Activated CD8-positive, alpha-beta memory T cell treated with anti-CD3 and anti-CD28 coated beads for 24 hours (primary cell): Measurements from ENCODE around the gene CYP4F11.
"Not testable (repeated sequence)": the region's sequence is repeated elsewhere in the genome, so short reads cannot be mapped to it uniquely, and the experiment has no call there.

ENCODE experiments used
- DNase-seq: peaks from one replicate; pipeline ENCODE4 v3.0.0-alpha.2; 2020

The CYP4F11 gene, protein sequence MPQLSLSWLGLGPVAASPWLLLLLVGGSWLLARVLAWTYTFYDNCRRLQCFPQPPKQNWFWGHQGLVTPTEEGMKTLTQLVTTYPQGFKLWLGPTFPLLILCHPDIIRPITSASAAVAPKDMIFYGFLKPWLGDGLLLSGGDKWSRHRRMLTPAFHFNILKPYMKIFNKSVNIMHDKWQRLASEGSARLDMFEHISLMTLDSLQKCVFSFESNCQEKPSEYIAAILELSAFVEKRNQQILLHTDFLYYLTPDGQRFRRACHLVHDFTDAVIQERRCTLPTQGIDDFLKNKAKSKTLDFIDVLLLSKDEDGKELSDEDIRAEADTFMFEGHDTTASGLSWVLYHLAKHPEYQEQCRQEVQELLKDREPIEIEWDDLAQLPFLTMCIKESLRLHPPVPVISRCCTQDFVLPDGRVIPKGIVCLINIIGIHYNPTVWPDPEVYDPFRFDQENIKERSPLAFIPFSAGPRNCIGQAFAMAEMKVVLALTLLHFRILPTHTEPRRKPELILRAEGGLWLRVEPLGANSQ

DNA sequence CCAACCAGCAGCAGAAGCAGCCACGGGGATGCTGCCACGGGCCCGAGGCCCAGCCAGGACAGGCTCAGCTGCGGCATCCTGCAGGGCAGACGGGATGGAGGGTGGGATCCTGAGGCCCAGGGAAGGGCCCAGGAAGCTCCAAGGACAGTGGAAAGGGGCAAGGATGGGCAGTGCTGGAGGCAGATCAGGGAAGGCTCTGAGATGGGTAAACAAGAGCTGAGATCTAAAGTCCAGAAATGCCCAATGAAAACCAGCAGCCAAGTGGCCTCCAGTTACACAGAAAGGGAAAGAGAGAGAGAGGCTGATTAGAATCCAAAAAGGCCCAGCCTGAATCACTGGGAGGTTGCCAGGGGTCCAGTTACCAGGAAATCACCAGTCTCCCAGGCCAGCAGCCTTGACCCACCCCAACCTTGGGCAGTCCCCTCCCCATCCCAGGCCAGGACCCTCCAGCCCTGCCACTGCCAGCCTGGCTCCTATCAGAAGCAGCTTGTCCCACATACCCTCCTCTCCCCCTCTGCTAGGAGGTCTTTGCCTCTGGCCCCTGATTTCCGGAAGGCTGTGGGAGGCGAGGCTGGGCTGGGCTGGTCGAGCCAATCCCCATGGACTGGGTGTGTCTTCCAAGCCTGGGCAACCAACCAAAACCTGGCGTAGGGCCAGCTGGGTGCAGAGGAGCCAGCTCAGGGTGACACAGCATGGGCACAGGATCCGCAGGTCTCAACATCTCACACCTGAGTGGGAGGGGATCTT, at the start of gene CYP4F11:
CYP4F11 (minus strand) TSS at position 198 of the 747 bp plus-strand sequence; CDS start at position 77, 121 bp downstream.
- DNase-seq, result no peak

DNA sequence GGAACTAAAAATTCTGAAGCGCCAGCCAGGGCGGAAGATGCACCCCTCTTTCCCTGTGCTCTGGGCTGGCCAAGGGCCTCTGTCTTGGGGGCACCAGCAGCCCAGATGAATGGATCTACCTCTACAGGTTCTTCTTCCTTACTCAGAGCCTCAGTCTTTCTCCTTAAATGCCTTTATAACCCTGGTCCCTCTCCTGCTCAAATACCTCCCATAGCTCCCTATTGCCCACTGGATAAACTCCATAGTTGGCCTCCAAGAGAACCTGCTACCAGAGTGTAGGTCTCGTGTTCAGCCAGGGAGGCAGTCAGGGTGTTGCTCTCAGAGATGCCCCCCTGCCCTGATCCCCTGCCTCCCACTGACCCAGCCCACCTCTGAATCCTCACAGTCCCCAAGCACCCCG, 45.0 kb upstream of the CYP4F11 start:
- no peak for DNase-seq

DNA sequence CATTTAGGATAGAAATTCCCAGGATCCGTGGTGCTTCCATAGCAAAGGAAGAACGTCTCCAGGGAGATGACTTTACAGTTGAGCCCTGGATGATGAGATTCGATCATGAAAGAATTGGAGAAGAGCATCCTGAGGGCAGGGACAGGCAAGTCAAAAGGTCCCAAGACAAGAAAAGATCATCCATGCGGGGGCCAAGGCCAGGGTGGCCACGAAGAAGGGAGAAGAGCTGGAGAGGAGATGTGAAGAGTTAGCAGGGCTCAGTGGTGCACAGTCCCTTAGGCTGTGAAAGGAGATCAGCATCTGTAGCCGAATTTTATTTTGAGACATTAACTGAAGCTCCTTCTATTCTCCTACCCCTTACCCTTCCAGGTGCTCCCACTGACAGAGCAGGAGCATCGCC, 43.4 kb upstream of the CYP4F11 start:
- DNase-seq, result no peak

DNA sequence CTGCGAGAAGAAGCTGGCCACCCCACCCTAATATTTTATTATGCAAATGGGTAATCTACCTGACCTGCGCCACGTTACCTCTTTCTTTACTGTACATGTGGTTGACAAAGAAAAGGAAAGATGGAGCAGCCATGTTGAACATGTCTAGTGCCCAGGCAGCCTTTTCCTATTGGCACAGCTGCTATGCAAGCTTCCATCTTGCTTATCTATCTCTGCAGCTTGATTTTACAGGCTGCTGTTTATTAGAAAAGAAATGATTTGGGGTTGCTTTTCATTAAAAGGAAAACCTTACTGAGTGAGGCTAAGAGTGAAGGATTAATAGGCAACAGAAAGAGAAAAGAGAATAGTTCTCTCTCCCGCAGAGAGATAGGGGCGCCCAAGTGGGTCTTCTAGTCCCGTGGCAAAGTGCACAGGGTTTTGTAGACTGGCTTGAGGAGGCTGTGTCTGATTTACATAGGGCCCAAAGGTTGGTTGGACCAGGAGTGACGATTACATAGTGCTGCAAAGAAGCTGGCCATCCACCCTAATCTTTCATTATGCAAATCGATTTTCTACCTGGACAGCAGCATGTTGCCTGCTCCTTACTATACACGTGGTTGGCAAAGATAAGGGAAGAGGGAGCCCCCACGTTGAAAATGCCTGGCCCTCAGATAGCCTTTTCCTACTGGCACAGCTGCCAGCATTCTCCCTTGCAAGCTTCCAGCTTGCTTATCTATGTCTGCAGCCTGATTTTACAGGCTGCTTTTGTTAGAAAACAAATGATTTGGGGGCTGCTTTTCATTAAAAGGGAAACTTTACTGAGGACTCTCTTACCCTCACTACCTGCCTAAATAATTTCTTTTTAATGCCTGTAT, 42.7 kb upstream of the CYP4F11 start:
- DNase-seq, result no peak

DNA sequence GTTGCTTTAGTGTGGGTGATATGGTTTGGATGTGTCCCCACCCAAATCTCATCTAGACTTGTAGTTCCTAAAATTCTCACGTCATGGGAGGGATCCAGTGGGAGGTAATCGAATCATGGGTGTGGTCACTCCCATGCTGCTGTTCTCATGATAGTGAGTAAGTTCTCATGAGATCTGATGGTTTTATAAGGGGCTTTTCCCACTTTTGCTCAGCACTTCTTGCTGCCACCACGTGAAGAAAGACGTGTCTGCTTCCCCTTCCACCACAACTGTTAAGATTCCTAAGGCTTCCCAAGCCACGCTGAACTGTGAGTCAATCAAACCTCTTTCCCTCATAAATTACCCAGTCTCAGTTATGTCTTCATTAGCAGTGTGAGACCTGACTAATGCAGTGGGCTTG, 40.5 kb upstream of the CYP4F11 start:
- no peak for DNase-seq

DNA sequence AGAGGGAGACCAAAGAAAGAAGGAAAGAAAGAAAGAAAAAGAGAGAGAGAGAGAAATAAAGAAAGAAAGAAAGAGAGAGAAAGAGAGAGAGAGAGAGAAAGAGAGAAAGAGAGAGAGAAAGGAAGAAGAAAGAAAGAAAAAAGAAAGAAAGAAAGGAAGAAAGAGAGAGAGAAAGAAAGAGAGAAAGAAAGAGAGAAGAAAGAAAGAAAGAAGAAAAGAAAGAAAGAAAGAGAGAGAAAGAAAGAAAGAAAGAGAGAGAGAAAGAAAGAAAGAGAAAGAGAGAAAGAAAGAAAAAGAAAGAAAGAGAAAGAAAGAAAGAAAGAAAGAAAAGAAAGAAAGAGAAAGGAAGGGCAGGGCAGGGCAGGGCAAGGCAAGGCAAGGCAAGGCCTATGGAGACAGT, 37.7 kb upstream of the CYP4F11 start:
- not testable (repeated sequence) for DNase-seq

DNA sequence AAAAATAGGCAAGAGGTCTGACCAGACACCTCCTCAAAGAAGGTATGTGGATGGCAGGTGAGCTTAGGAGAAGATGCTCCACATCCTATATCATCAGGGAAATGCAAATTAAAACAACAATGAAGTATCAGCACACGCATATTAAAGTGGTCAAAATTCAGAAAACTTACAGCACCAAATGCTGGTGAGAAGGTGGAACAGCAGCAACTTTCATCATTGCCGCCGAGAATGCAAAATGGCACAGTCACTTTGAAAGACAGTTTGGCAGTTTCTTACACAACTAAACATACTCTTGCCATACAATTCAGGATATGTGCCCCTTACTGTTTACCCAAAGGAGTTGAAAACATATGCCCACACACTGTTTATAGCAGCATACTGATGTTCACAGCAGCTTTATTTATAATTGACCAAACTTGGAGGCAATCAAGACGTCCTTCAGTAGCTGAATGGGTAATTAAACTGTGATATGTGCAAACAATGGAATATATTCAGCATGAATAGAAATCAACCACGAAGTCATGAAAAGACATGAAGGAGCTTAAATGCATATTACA, 37.0 kb upstream of the CYP4F11 start:
- no peak for DNase-seq

DNA sequence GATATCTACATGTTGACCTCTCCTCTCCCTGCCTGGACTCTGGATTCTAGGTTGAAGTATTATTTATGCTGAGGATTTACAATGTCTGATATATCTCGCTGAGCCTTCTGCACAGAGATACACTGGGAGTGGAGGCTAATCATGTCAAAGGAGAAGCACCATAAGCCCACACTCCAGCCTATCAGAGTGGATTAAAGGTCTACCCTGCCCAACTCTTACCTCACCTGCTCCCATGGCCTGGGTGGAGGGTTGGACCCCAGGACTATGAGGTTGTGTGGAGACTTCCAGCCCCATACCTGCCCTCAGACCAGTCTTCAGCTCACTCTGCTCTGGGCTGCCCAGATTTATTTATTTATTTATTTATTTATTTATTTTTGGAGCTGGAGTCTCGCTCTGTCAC, 29.9 kb upstream of the CYP4F11 start:
- DNase-seq, result no peak

DNA sequence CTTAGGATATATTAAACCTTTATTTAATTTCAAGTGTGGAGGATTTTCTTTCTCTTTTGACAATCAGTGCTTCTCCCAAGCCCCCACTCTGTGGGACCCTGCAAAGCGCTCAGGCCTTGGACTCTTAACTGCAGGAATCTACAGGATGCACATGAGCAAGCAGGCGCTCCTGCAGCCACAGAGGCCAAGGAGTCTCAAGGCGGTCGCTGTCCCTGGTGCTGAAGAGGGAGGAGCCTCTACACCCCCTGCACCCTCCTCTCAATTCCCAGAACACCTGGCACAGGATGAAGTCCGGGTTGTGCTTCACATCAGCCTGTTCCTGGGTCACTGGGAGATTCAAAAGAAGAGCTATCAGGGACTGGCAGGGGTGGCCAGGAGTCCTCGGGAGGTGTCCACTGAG, 28.0 kb upstream of the CYP4F11 start:
- no peak for DNase-seq

DNA sequence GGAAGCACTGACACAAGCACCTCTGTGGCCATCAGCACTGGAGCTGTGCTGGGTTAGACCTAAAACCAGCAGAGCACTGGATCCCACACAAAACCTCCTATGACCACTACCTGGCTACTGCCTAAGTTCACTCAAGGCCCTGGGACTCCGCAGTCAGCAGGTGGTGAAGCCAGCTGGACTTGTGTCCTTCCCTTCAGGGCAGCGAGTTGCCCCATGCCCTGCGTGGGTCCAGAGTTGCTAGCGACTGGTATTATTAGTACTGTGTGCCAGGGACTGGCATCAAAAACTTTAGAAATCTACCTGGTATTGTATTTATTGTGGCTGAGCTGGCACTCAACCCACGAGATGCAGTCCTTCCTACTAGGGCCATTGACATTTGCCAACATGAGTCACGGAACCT, 20.5 kb upstream of the CYP4F11 start:
- DNase-seq, result no peak

DNA sequence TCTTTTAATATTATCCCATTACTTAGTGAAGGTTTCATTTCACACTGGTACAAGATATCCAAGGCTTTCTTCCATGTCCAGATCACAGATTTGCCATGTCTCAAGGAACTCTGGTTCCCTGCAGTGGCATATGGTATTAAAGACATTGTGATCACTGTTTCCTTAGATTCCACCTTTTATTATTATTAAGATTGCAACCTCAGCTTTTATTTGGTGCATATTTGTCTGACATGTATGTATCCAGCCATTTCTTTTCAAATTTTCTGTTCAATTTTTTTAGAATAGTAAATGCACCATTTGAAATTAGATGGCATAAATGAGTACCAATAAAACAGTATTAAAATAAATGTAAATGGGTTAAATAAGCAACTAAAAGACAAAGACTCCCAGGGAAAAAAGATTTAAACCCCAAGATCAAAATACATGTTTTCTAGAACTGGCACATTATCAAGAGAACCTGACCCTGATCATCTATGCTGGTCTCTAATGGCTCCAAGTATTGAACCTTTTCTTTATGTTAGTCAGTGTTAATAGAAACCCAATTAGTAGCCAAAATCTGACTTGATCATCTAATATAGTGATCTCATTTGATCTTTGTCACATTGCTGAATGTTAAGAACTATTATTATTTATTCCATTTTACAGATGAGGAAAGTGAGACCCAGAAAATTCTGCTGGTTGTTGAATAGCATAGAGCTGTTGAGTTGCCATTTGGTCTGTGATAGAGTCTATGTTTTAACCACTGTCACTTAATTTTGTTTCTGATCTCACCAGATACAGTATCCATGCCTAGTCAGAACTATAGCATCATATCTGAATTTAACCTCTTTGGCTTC, 14.1 kb upstream of the CYP4F11 start, which contains the start of gene OR10H4:
OR10H4 (plus strand) TSS at position 786 of the 836 bp plus-strand sequence; CDS start at position 786, 0 bp downstream.
- DNase-seq, result no peak

DNA sequence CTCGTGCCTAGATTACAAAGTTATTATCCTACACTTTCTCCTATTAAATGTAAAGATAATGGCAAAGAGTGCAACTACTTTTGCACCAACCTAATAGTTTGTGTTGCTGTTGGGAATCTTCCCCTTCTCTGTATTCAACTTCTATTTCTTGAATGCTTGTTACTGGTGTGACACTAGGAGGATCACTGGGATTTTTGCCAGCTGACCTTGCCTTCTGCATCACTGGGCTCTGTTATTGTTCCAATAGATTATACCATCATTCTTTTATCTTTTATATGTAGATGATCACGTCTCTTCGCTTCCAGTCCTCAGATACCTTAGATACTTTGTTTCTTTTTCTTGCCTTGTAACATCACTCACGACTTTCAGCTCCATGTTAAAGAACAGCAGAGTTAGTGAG, 11.0 kb upstream of the CYP4F11 start:
- no peak for DNase-seq

DNA sequence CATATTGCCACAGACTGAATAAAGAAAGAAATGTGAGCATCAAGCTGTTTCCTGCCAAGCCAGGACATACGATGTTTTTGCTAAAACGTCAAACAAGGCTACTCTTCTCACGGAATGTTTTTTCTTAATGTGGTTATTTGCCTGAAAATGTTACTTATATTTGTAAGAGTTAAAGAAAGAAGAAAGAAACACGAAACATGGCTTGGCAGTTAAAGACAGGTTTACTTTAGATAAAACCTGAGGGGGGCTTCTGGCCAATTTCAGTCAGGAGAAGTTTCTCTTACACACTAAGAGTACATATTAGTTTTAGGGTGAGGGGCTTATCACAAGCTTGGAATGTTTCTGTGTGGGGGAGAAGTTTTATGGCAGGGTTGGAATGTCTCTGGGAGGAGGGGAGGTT, 10.1 kb upstream of the CYP4F11 start:
- no peak for DNase-seq

DNA sequence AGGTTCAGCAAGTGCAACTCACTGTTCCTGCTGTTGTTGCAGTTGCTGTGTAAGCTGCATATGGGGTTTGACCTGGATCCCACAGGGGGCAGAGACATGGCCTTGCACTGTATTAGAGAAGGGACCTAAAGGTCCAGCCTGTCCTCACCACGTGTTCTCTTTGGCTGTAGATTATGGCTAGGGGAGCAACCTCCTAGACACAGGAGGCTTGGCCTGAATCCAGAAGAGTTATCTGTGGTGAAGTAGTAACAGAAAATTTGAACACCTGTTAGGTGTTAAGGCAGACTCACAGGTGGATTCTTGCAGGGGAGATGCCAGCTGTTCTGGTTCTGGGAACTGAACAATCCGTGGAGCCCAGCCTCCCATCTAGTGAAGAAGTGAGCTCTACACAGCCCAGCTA, 3.4 kb upstream of the CYP4F11 start:
- no peak for DNase-seq

DNA sequence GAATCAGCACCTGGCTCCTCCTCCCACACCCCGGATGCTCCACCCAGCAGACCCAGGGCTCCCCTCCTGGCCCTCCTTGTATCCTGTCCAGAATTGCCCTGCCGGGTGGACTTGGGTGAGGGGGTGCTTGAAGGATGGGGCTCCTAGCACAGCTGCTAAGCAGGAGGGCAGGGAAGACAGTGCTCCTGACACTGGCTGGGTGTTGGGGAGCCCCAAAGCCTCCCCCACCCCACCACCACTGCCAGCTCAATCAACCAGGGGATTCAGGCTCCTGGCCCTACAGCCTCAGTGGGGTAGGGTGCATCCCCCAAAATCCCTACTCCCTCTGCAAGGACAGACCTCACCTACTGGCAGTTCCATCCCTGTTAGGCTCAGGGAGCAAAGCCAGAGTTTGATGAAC, 2.6 kb upstream of the CYP4F11 start:
- DNase-seq, result no peak

DNA sequence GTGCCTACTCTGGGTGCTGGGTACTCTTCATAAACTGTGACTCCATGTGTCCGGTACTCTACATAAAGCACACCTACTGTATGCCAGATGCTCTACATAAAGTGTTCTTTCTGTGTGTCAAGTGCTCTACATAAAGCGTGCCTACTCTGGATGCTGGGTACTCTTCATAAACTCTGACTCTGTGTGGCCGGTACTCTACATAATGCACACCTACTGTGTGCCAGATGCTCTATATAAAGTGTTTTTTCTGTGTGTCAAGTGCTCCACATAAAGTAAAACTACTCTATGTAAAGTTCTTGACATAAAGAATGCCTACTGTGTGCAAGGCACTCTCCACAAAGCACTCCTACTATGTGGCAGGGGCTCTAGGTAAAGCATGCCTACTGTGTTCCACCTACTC, 1.8 kb upstream of the CYP4F11 start:
- DNase-seq, result no peak

DNA sequence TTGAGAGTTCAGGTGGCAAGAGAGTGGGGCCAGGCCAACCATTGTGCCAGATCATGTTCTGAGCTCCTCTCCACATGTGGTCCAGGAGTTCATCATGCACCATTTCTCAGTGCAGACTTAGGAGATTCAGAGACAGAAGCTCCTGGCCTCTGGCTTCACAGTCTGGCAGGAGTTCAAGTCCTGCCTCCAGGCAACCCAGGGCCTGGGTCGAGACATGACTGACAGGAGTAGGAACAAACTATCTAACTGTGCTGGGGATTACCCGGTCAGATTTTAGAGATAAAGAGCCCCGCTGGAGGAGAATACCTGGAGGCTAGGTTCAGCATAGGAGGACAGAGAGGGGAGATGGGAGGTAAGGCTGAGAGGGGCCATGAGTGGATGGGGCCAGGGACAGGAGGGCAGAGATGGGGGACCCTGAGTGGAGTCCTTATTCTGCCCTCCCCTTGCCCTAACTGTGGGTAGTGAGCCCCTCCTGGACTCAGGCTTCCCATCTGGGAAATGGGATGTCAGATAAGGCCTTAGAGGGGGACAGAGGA, 906 bp upstream of the CYP4F11 start:
- DNase-seq, result no peak

DNA sequence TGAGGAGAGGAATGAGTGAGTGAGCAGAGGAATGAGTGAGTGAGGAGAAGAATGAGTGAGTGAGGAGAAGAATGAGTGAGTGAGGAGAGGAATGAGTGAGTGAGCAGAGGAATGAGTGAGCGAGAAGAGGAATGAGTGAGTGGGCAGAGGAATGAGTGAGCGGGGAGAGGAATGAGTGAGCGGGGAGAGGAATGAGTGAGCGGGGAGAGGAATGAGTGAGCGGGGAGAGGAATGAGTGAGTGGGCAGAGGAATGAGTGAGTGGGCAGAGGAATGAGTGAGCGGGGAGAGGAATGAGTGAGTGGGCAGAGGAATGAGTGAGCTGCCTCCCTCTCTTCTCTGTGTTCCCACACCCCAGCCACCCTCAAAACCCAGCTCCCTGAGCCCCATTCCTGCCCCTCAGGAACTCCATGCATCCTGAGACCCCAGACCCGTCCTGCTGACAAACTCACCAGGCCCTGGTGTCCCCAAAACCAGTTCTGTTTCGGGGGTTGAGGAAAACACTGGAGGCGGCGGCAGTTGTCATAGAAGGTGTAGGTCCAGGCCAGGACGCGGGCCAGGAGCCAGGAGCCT, 483 bp downstream of the CYP4F11 start:
- DNase-seq, result not testable (repeated sequence)

DNA sequence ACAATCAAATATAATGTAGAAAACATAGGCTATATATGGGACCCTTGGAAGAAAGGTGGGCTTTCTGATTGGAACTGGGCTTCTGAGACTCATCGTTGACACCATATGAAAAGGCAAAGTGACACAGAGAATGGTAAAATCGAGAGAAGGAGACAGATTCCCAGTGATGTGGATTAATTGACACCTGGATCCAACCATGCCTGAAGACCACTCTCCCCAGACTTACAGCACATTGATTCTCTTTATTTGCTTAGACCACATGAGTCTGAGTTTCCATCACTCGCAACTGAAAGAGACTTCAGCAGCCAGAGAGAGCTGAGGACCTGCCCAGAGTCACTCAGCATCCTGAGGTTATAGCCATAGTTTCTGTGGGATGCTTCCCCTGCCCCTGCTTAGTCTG, 6.0 kb downstream of the CYP4F11 start:
- no peak for DNase-seq

DNA sequence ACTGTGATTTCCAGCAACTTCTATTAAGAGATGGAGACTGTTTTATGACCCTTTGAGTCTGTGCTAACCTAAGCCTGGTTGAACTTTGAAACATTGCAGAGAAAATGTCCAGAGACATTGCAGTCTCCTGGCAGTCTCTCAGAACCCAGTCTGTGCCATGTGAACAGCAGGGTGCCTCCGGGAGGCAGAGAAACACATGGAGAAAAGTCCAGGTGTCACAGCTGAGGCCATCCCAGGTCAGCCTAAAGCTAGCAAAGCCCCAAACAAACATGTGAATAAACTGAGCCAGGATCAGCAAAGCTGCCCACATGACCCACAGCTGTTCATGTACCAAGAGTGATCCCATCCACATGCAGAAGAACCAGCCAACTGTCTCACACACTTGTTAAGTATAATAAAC, 7.8 kb downstream of the CYP4F11 start:
- no peak for DNase-seq

DNA sequence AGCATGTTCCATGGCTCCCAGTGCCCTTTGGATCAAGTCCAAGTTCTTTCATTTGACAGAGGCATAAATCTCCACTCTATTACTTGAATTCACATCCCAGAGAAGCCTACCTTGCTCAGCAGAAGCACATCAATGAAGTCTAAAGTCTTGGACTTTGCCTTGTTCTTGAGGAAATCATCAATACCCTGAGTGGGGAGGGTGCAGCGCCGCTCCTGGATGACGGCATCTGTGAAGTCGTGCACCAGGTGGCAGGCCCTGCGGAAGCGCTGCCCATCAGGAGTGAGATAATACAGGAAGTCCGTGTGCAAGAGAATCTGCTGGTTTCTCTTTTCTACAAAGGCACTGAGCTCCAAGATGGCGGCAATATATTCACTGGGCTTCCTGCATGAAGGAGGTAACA, 10.6 kb downstream of the CYP4F11 start:
- no peak for DNase-seq
